ENCODE results near the gene C17orf113.

Gene C17orf113

GRCh38 chr17:42087736-42088705 is 37.6 kb upstream of the C17orf113 start:
- Histone ChIP-seq H3K36me3 (ENCODE audit: insufficient read depth, low read length) (no peaks in the 10 kb centered on the region), H3K27ac (ENCODE audit: low read depth, low read length) (no peak overlapping the region), H3K27me3 (ENCODE audit: insufficient read depth, low read length) (peaks cover 5% of the 10 kb centered on the region; the same call in 1 of the 2 replicates), H3K4me3 (ENCODE audit: low read depth, low read length) (no peak overlapping the region), H3K4me1 (ENCODE audit: control insufficient read depth, insufficient read depth, low read length, unreplicated experiment) (no peaks in the 10 kb centered on the region), H3K79me2 (ENCODE audit: control insufficient read depth, insufficient read depth, low read length, unreplicated experiment) (no peaks in the 10 kb centered on the region), H2AFZ (ENCODE audit: low read length, unreplicated experiment) (no peak overlapping the region)

GRCh38 chr17:42087042-42087701 is 36.8 kb upstream of the C17orf113 start:
- Histone ChIP-seq H3K4me1 (ENCODE audit: control insufficient read depth, insufficient read depth, low read length, unreplicated experiment) (no peaks in the 10 kb centered on the region), H3K4me3 (ENCODE audit: low read depth, low read length) (no peak overlapping the region), H3K27me3 (ENCODE audit: insufficient read depth, low read length) (peaks cover 5% of the 10 kb centered on the region; the same call in 1 of the 2 replicates), H3K36me3 (ENCODE audit: insufficient read depth, low read length) (no peaks in the 10 kb centered on the region), H2AFZ (ENCODE audit: low read length, unreplicated experiment) (no peak overlapping the region), H3K79me2 (ENCODE audit: control insufficient read depth, insufficient read depth, low read length, unreplicated experiment) (no peaks in the 10 kb centered on the region), H3K27ac (ENCODE audit: low read depth, low read length) (no peak overlapping the region)

- Histone ChIP-seq H3K27ac (ENCODE audit: low read depth, low read length) (no peak overlapping the region), H3K4me1 (ENCODE audit: control insufficient read depth, insufficient read depth, low read length, unreplicated experiment) (no peaks in the 10 kb centered on the region), H3K27me3 (ENCODE audit: insufficient read depth, low read length) (no peaks in the 10 kb centered on the region), H2AFZ (ENCODE audit: low read length, unreplicated experiment) (no peak overlapping the region), H3K79me2 (ENCODE audit: control insufficient read depth, insufficient read depth, low read length, unreplicated experiment) (no peaks in the 10 kb centered on the region), H3K4me3 (ENCODE audit: low read depth, low read length) (no peak overlapping the region), H3K36me3 (ENCODE audit: insufficient read depth, low read length) (no peaks in the 10 kb centered on the region)
Observed at GRCh38 chr17:42081516-42082129, 31.2 kb upstream of the C17orf113 start.

DNA sequence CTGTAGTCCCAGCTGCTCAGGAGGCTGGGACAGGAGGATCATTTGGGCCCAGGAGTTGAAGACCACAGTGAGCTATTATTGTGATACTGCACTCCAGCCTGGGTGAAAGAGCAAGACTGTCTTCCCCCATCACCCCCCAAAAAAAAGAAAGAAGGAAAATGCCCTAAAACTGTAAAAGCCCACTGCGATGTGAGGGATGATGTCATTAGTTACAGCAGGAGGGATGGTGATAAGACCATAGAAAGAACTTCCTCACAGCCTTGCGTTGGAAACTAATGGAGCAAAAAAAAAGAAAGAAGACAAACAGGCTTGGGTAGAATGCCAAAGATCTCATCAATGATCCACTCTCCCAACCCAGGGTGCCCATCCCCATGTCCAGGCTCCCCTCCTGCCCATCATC is 29.1 kb upstream of the C17orf113 start:
- no peaks in the 10 kb centered on the region for H3K4me1 ChIP-seq (ENCODE audit: control insufficient read depth, insufficient read depth, low read length, unreplicated experiment)
- H3K4me3 ChIP-seq (ENCODE audit: low read depth, low read length), result no peak overlapping the region
- no peak overlapping the region for H2AFZ ChIP-seq (ENCODE audit: low read length, unreplicated experiment)
- H3K27me3 ChIP-seq (ENCODE audit: insufficient read depth, low read length), result no peaks in the 10 kb centered on the region
- H3K36me3 ChIP-seq (ENCODE audit: insufficient read depth, low read length), result no peaks in the 10 kb centered on the region
- H3K79me2 ChIP-seq (ENCODE audit: control insufficient read depth, insufficient read depth, low read length, unreplicated experiment), result no peaks in the 10 kb centered on the region
- H3K27ac ChIP-seq (ENCODE audit: low read depth, low read length), result no peak overlapping the region

- no peak overlapping the region for H2AFZ ChIP-seq (ENCODE audit: low read length, unreplicated experiment)
- H3K79me2 ChIP-seq (ENCODE audit: control insufficient read depth, insufficient read depth, low read length, unreplicated experiment), result no peaks in the 10 kb centered on the region
- no peaks in the 10 kb centered on the region for H3K4me1 ChIP-seq (ENCODE audit: control insufficient read depth, insufficient read depth, low read length, unreplicated experiment)
- H3K27ac ChIP-seq (ENCODE audit: low read depth, low read length), result no peak overlapping the region
- no peaks in the 10 kb centered on the region for H3K27me3 ChIP-seq (ENCODE audit: insufficient read depth, low read length)
- no peak overlapping the region for H3K4me3 ChIP-seq (ENCODE audit: low read depth, low read length)
- H3K36me3 ChIP-seq (ENCODE audit: insufficient read depth, low read length), result no peaks in the 10 kb centered on the region
Observed at GRCh38 chr17:42078396-42079043, 28.1 kb upstream of the C17orf113 start.

GRCh38 chr17:42077755-42078154 is 27.4 kb upstream of the C17orf113 start:
- no peak overlapping the region for H2AFZ ChIP-seq (ENCODE audit: low read length, unreplicated experiment)
- H3K4me1 ChIP-seq (ENCODE audit: control insufficient read depth, insufficient read depth, low read length, unreplicated experiment), result no peaks in the 10 kb centered on the region
- H3K36me3 ChIP-seq (ENCODE audit: insufficient read depth, low read length), result no peaks in the 10 kb centered on the region
- no peak overlapping the region for H3K27ac ChIP-seq (ENCODE audit: low read depth, low read length)
- H3K4me3 ChIP-seq (ENCODE audit: low read depth, low read length), result no peak overlapping the region
- H3K27me3 ChIP-seq (ENCODE audit: insufficient read depth, low read length), result peaks cover 3% of the 10 kb centered on the region; the same call in 1 of the 2 replicates
- H3K79me2 ChIP-seq (ENCODE audit: control insufficient read depth, insufficient read depth, low read length, unreplicated experiment), result no peaks in the 10 kb centered on the region

DNA sequence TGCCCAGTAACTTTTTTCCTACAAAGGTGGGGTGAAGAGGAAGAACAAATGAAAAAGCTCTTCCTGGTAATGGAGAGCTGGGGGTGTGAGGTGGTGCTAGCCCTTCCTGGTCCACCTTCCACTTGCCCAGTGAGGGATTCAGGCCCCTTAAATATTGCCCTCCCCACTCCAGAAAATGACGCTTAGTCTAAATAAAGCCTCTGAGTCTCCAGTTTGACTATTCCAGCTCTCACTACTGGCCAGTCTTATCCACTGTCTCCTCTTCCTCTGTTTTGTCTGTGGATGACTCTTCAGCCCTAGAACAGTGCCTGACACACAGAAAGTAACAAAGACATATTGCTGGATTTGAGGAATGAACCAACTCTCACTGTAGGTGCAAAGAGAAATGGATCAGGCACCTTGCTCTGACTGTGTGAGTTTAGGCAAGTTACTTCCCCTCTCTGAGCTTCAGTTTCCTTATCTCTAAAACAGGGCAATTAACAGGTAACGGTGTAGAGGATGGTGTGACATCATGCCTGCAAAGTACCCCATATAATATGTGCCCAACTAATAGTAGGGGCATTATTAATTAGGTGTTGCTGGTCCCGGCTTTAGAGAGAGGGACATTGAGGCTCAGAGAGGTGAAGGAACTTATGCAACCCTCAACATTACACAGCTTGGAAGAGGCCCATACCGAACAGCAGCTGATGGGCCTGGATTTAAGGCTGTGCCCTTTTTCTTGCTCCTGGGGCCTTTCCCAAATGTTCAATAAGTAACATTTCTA is 26.6 kb upstream of the C17orf113 start:
- no peaks in the 10 kb centered on the region for H3K36me3 ChIP-seq (ENCODE audit: insufficient read depth, low read length)
- no peaks in the 10 kb centered on the region for H3K79me2 ChIP-seq (ENCODE audit: control insufficient read depth, insufficient read depth, low read length, unreplicated experiment)
- H2AFZ ChIP-seq (ENCODE audit: low read length, unreplicated experiment), result no peak overlapping the region
- no peak overlapping the region for H3K27ac ChIP-seq (ENCODE audit: low read depth, low read length)
- H3K4me3 ChIP-seq (ENCODE audit: low read depth, low read length), result no peak overlapping the region
- H3K27me3 ChIP-seq (ENCODE audit: insufficient read depth, low read length), result peaks cover 11% of the 10 kb centered on the region
- H3K4me1 ChIP-seq (ENCODE audit: control insufficient read depth, insufficient read depth, low read length, unreplicated experiment), result peaks cover 2% of the 10 kb centered on the region

DNA sequence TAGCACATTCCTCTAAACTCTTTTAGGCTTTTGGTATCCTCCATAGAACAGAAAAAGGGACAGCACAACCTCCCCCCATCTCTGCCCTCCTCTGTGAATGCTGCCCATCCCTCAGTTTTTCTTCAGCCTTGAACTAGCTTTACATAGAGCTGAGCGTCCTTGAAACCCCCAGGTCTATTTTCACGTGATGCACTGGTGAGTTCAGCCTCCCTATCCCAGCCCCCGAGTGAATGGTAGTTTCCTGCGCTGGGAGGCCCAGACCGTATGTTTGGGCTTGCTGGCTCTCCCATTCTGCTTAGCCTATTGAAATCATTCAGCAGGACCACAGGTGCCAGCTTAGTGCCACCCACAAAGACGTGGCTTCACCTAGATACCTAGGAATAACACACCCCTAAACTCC is 25.4 kb upstream of the C17orf113 start:
- no peak overlapping the region for H2AFZ ChIP-seq (ENCODE audit: low read length, unreplicated experiment)
- peaks cover 5% of the 10 kb centered on the region for H3K4me1 ChIP-seq (ENCODE audit: control insufficient read depth, insufficient read depth, low read length, unreplicated experiment)
- H3K27me3 ChIP-seq (ENCODE audit: insufficient read depth, low read length), result peaks cover 23% of the 10 kb centered on the region
- no peaks in the 10 kb centered on the region for H3K79me2 ChIP-seq (ENCODE audit: control insufficient read depth, insufficient read depth, low read length, unreplicated experiment)
- H3K4me3 ChIP-seq (ENCODE audit: low read depth, low read length), result no peak overlapping the region
- no peaks in the 10 kb centered on the region for H3K36me3 ChIP-seq (ENCODE audit: insufficient read depth, low read length)
- H3K27ac ChIP-seq (ENCODE audit: low read depth, low read length), result no peak overlapping the region

GRCh38 chr17:42072323-42073187 is 22.2 kb upstream of the C17orf113 start:
- Histone ChIP-seq H3K4me3 (ENCODE audit: low read depth, low read length) (peak overlapping the region; percentile 64; the same call in 1 of the 2 replicates), H3K27me3 (ENCODE audit: insufficient read depth, low read length) (peaks cover 24% of the 10 kb centered on the region), H2AFZ (ENCODE audit: low read length, unreplicated experiment) (peak overlapping the region; percentile 14), H3K36me3 (ENCODE audit: insufficient read depth, low read length) (no peaks in the 10 kb centered on the region), H3K79me2 (ENCODE audit: control insufficient read depth, insufficient read depth, low read length, unreplicated experiment) (no peaks in the 10 kb centered on the region), H3K4me1 (ENCODE audit: control insufficient read depth, insufficient read depth, low read length, unreplicated experiment) (peaks cover 5% of the 10 kb centered on the region), H3K27ac (ENCODE audit: low read depth, low read length) (no peak overlapping the region)

Measured in ACC112 (cell line).